ENCODE data around the gene TAF11L7. TPM values are rescaled to one million over a fixed set of nuclear protein-coding genes. Genes with fewer than 3 reads are reported as not detected.
"Not testable (repeated sequence)": the region's sequence is repeated elsewhere in the genome, so short reads cannot be mapped to it uniquely, and the experiment has no call there.

TAF11L7 gene
- total RNA-seq (not detected), polyA plus RNA-seq (not detected)

GRCh38 chr5:17585658-17586057, at the start of gene TAF11L7:
Gene TAF11L7 (minus strand): TSS chr5:17585758.
- H3K4me1 Mint-ChIP-seq; intact Hi-C loops (cut with micrococcal nuclease); H3K36me3 ChIP-seq (ENCODE audit: insufficient read depth, low read length); H3K4me3 Mint-ChIP-seq; H3K27ac Mint-ChIP-seq; POLR2A ChIA-PET (ENCODE audit: partially characterized antibody); H3K36me3 Mint-ChIP-seq; H3K4me3 ChIP-seq (ENCODE audit: low read length in 2 of 2); H3K27me3 ChIP-seq (ENCODE audit: insufficient read depth, low read length); H3K9me3 ChIP-seq (ENCODE audit: control insufficient read depth in 1 of 2, low read length in 2 of 2); H3K4me1 ChIP-seq (ENCODE audit: insufficient read depth, low read length); DNase-seq; CTCF ChIA-PET (ENCODE audit: partially characterized antibody); H3K27ac ChIP-seq (ENCODE audit: low read depth, low read length); H3K9me3 Mint-ChIP-seq; H3K27me3 Mint-ChIP-seq: not testable (repeated sequence)

GRCh38 chr5:17634160-17634559, 48.6 kb upstream of the TAF11L7 start, which contains the start of gene TAF11L14:
Gene TAF11L14 (plus strand): TSS chr5:17634460.
- Mint-ChIP-seq H3K9me3 (peaks cover 0 to 14% (median 6%) of the 10 kb centered on the region in 8 donors), H3K27ac (no peak within 1 kb of the TSS), H3K27me3 (no peaks in the 10 kb centered on the region), H3K4me1 (no peaks in the 10 kb centered on the region), H3K4me3 (no peak within 1 kb of the TSS), H3K36me3 (no peaks in the 10 kb centered on the region)
- H3K9me3 ChIP-seq (ENCODE audit: control insufficient read depth in 1 of 2, low read length in 2 of 2), result peaks cover 0 to 3% of the 10 kb centered on the region in 2 donors
- ChIA-PET CTCF (ENCODE audit: partially characterized antibody) (no interaction called here), POLR2A (ENCODE audit: partially characterized antibody) (no interaction called here)
- H3K36me3 ChIP-seq (ENCODE audit: insufficient read depth, low read length), result no peaks in the 10 kb centered on the region
- no peak for DNase-seq
- no peaks in the 10 kb centered on the region for H3K4me1 ChIP-seq (ENCODE audit: insufficient read depth, low read length)
- H3K27me3 ChIP-seq (ENCODE audit: insufficient read depth, low read length), result no peaks in the 10 kb centered on the region
- H3K27ac ChIP-seq (ENCODE audit: low read depth, low read length), result no peak within 1 kb of the TSS
- intact Hi-C loops (cut with micrococcal nuclease), result no loop called here
- H3K4me3 ChIP-seq (ENCODE audit: low read length in 2 of 2), result no peak within 1 kb of the TSS

GRCh38 chr5:17631788-17632187, 46.2 kb upstream of the TAF11L7 start, which contains the start of gene TAF11L13:
Gene TAF11L13 (plus strand): TSS chr5:17632088.
- H3K27ac ChIP-seq (ENCODE audit: low read depth, low read length); intact Hi-C loops (cut with micrococcal nuclease); H3K27me3 ChIP-seq (ENCODE audit: insufficient read depth, low read length); H3K36me3 Mint-ChIP-seq; POLR2A ChIA-PET (ENCODE audit: partially characterized antibody); H3K9me3 ChIP-seq (ENCODE audit: control insufficient read depth in 1 of 2, low read length in 2 of 2); DNase-seq; H3K4me3 Mint-ChIP-seq; H3K27me3 Mint-ChIP-seq; H3K4me1 ChIP-seq (ENCODE audit: insufficient read depth, low read length); H3K4me1 Mint-ChIP-seq; CTCF ChIA-PET (ENCODE audit: partially characterized antibody); H3K36me3 ChIP-seq (ENCODE audit: insufficient read depth, low read length); H3K4me3 ChIP-seq (ENCODE audit: low read length in 2 of 2); H3K27ac Mint-ChIP-seq: not testable (repeated sequence)
- peaks cover 0 to 14% (median 6%) of the 10 kb centered on the region in 8 donors for H3K9me3 Mint-ChIP-seq

GRCh38 chr5:17625686-17626085, 40.1 kb upstream of the TAF11L7 start:
- POLR2A ChIA-PET (ENCODE audit: partially characterized antibody), result no interaction called here
- intact Hi-C loops (cut with micrococcal nuclease), result no loop called here
- no peak for DNase-seq

GRCh38 chr5:17620627-17621026, 35.1 kb upstream of the TAF11L7 start:
- H3K9me3 ChIP-seq (ENCODE audit: control insufficient read depth in 1 of 2, low read length in 2 of 2), result no peaks in the 10 kb centered on the region
- H3K9me3 Mint-ChIP-seq, result peaks cover 0 to 14% (median 5%) of the 10 kb centered on the region in 8 donors
- H3K27me3 ChIP-seq (ENCODE audit: insufficient read depth, low read length), result no peaks in the 10 kb centered on the region
- no peak overlapping the region for H3K27ac ChIP-seq (ENCODE audit: low read depth, low read length)
- no peak overlapping the region for H3K27ac Mint-ChIP-seq
- ChIA-PET POLR2A (ENCODE audit: partially characterized antibody) (no interaction called here), CTCF (ENCODE audit: partially characterized antibody) (no interaction called here)
- no peaks in the 10 kb centered on the region for H3K36me3 Mint-ChIP-seq
- no peak overlapping the region for H3K4me3 ChIP-seq (ENCODE audit: low read length in 2 of 2)
- no peaks in the 10 kb centered on the region for H3K4me1 ChIP-seq (ENCODE audit: insufficient read depth, low read length)
- H3K27me3 Mint-ChIP-seq, result no peaks in the 10 kb centered on the region
- H3K4me1 Mint-ChIP-seq, result no peaks in the 10 kb centered on the region
- DNase-seq, result no peak
- no peaks in the 10 kb centered on the region for H3K36me3 ChIP-seq (ENCODE audit: insufficient read depth, low read length)
- intact Hi-C loops (cut with micrococcal nuclease), result no loop called here
- no peak overlapping the region for H3K4me3 Mint-ChIP-seq

More at GRCh38 chr5:17625686-17626085, 40.1 kb upstream of the TAF11L7 start:
- no peaks in the 10 kb centered on the region for H3K27me3 ChIP-seq (ENCODE audit: insufficient read depth, low read length)
- no peaks in the 10 kb centered on the region for H3K4me1 ChIP-seq (ENCODE audit: insufficient read depth, low read length)
- no peaks in the 10 kb centered on the region for H3K9me3 ChIP-seq (ENCODE audit: control insufficient read depth in 1 of 2, low read length in 2 of 2)
- Mint-ChIP-seq H3K4me3 (no peak overlapping the region), H3K27ac (no peak overlapping the region), H3K9me3 (peaks cover 0 to 13% (median 4%) of the 10 kb centered on the region in 8 donors), H3K36me3 (no peaks in the 10 kb centered on the region), H3K27me3 (no peaks in the 10 kb centered on the region), H3K4me1 (no peaks in the 10 kb centered on the region)
- H3K36me3 ChIP-seq (ENCODE audit: insufficient read depth, low read length), result no peaks in the 10 kb centered on the region
- CTCF ChIA-PET (ENCODE audit: partially characterized antibody), result no interaction called here
- H3K27ac ChIP-seq (ENCODE audit: low read depth, low read length), result no peak overlapping the region
- H3K4me3 ChIP-seq (ENCODE audit: low read length in 2 of 2), result no peak overlapping the region

- intact Hi-C loops (cut with micrococcal nuclease), result no loop called here
- H3K9me3 Mint-ChIP-seq, result peaks cover 0 to 12% (median 6%) of the 10 kb centered on the region in 8 donors
- CTCF ChIA-PET (ENCODE audit: partially characterized antibody), result no interaction called here
Measured at GRCh38 chr5:17619354-17619753, 33.8 kb upstream of the TAF11L7 start.

GRCh38 chr5:17614872-17615605, 29.5 kb upstream of the TAF11L7 start:
- Mint-ChIP-seq H3K4me3 (no peak overlapping the region), H3K9me3 (peaks cover 0 to 11% (median 3%) of the 10 kb centered on the region in 8 donors), H3K27me3 (no peaks in the 10 kb centered on the region), H3K27ac (no peak overlapping the region), H3K36me3 (no peaks in the 10 kb centered on the region), H3K4me1 (no peaks in the 10 kb centered on the region)
- Histone ChIP-seq H3K36me3 (ENCODE audit: insufficient read depth, low read length) (no peaks in the 10 kb centered on the region), H3K9me3 (ENCODE audit: control insufficient read depth in 1 of 2, low read length in 2 of 2) (peaks cover 0 to 3% of the 10 kb centered on the region in 2 donors), H3K27me3 (ENCODE audit: insufficient read depth, low read length) (no peaks in the 10 kb centered on the region), H3K4me3 (ENCODE audit: low read length in 2 of 2) (no peak overlapping the region), H3K4me1 (ENCODE audit: insufficient read depth, low read length) (no peaks in the 10 kb centered on the region), H3K27ac (ENCODE audit: low read depth, low read length) (no peak overlapping the region)
- ChIA-PET POLR2A (ENCODE audit: partially characterized antibody) (no interaction called here), CTCF (ENCODE audit: partially characterized antibody) (no interaction called here)
- intact Hi-C loops (cut with micrococcal nuclease), result no loop called here
- no peak for DNase-seq

More at GRCh38 chr5:17619354-17619753, 33.8 kb upstream of the TAF11L7 start:
- POLR2A ChIA-PET (ENCODE audit: partially characterized antibody), result no interaction called here
- H3K4me1 Mint-ChIP-seq, result no peaks in the 10 kb centered on the region
- no peaks in the 10 kb centered on the region for H3K27me3 Mint-ChIP-seq
- no peak overlapping the region for H3K4me3 Mint-ChIP-seq
- H3K4me1 ChIP-seq (ENCODE audit: insufficient read depth, low read length), result no peaks in the 10 kb centered on the region
- no peaks in the 10 kb centered on the region for H3K36me3 ChIP-seq (ENCODE audit: insufficient read depth, low read length)
- H3K27ac ChIP-seq (ENCODE audit: low read depth, low read length), result no peak overlapping the region
- H3K27me3 ChIP-seq (ENCODE audit: insufficient read depth, low read length), result no peaks in the 10 kb centered on the region
- H3K36me3 Mint-ChIP-seq, result no peaks in the 10 kb centered on the region
- DNase-seq, result no peak
- no peaks in the 10 kb centered on the region for H3K9me3 ChIP-seq (ENCODE audit: control insufficient read depth in 1 of 2, low read length in 2 of 2)
- H3K4me3 ChIP-seq (ENCODE audit: low read length in 2 of 2), result no peak overlapping the region
- H3K27ac Mint-ChIP-seq, result no peak overlapping the region
